GM19238 (cell line): Measurements from ENCODE around the gene AAGAB.
"Not testable (repeated sequence)": the region's sequence is repeated elsewhere in the genome, so short reads cannot be mapped to it uniquely, and the experiment has no call there.

ENCODE experiments used
- DNase-seq: peaks from one replicate; pipeline ENCODE4 v3.0.0; 2011; ENCODE audit warnings: low spot score; ENCODE audit not compliant: insufficient read length

The AAGAB gene

GRCh38 chr15:67254238-67255175, at the start of gene AAGAB, which contains the start of gene IQCH:
AAGAB (minus strand) TSS chr15:67254661; CDS start chr15:67254631, 30 bp downstream.
IQCH (plus strand) TSS chr15:67254786; CDS start chr15:67254897, 111 bp downstream.
- peak; percentile 92 for DNase-seq

- peak; percentile 2 for DNase-seq
Observed at GRCh38 chr15:67303490-67304363, 49.3 kb upstream of the AAGAB start.

- DNase-seq = no peak
Observed at GRCh38 chr15:67300266-67301025, 46.0 kb upstream of the AAGAB start.

- no peak for DNase-seq
Observed at GRCh38 chr15:67296684-67297083, 42.2 kb upstream of the AAGAB start.

- DNase-seq = no peak
Observed at GRCh38 chr15:67296188-67296587, 41.7 kb upstream of the AAGAB start.

GRCh38 chr15:67290319-67290718, 35.9 kb upstream of the AAGAB start:
- no peak for DNase-seq

- not testable (repeated sequence) for DNase-seq
Observed at GRCh38 chr15:67286400-67286799, 31.9 kb upstream of the AAGAB start.

GRCh38 chr15:67285625-67286024, 31.2 kb upstream of the AAGAB start:
- not testable (repeated sequence) for DNase-seq

GRCh38 chr15:67281714-67282113, 27.3 kb upstream of the AAGAB start:
- no peak for DNase-seq

GRCh38 chr15:67280217-67280616, 25.8 kb upstream of the AAGAB start:
- no peak for DNase-seq

GRCh38 chr15:67276666-67277065, 22.2 kb upstream of the AAGAB start:
- DNase-seq = no peak

- no peak for DNase-seq
Observed at GRCh38 chr15:67274236-67274635, 19.8 kb upstream of the AAGAB start.

GRCh38 chr15:67267951-67268941, 13.8 kb upstream of the AAGAB start:
- DNase-seq = no peak

GRCh38 chr15:67267440-67267839, 13.0 kb upstream of the AAGAB start:
- no peak for DNase-seq

- DNase-seq = no peak
Observed at GRCh38 chr15:67266870-67267269, 12.4 kb upstream of the AAGAB start.

- DNase-seq = no peak
Observed at GRCh38 chr15:67259806-67260205, 5.3 kb upstream of the AAGAB start.

GRCh38 chr15:67259379-67259778, 4.9 kb upstream of the AAGAB start:
- DNase-seq = no peak

GRCh38 chr15:67258412-67258811, 4.0 kb upstream of the AAGAB start:
- not testable (repeated sequence) for DNase-seq

- no peak for DNase-seq
Observed at GRCh38 chr15:67256051-67256450, 1.6 kb upstream of the AAGAB start.
